Stimulated activated CD4-positive, alpha-beta T cell treated with anti-CD3 and anti-CD28 coated beads, Interleukin-1b, Interleukin-23, amount 100 ng/mL, for 1 hour (primary cell): ENCODE data around the gene NCEH1.
"Not testable (repeated sequence)": the region's sequence is repeated elsewhere in the genome, so short reads cannot be mapped to it uniquely, and the experiment has no call there.

ENCODE experiments used
- DNase-seq, 2 donors: peaks; one replicate each; pipeline ENCODE4 v3.0.0-alpha.2; 2020; ENCODE audit warnings: low read depth in 2 of 2

Gene NCEH1

DNA sequence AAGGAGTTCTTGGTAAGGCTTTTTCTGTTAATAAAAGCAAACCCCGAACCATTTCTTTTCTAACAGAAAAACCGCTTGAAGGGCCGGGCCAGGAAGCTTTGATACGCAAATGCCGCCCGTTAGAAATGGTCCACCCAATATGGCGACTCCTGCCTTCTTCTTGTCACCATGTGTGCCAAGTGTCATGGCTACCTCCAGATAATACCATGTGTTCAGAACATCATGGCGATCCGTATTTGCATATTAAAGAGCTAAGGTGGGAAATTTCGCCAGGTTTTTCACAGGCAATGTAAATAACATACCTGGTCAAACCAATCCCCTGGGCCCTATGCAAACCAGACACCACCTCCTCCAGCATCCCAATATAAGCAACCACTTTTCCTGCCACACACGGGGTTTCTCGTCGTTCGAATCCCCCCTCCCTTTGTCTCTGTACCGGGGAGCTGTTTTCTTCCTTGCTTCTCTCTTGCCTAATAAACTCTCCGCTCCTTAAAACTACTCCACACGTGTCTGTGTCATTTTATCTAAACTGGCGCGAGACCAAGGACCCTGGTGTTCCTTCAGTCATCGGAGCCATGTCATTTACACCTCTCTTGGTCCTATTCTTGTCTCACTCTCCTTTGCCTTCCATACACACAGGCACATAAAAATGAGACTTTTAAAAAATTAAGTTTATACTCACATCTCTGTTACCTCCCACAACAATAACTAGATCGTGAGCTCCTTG is 34.5 kb downstream of the NCEH1 start:
- DNase-seq = no peak

DNA sequence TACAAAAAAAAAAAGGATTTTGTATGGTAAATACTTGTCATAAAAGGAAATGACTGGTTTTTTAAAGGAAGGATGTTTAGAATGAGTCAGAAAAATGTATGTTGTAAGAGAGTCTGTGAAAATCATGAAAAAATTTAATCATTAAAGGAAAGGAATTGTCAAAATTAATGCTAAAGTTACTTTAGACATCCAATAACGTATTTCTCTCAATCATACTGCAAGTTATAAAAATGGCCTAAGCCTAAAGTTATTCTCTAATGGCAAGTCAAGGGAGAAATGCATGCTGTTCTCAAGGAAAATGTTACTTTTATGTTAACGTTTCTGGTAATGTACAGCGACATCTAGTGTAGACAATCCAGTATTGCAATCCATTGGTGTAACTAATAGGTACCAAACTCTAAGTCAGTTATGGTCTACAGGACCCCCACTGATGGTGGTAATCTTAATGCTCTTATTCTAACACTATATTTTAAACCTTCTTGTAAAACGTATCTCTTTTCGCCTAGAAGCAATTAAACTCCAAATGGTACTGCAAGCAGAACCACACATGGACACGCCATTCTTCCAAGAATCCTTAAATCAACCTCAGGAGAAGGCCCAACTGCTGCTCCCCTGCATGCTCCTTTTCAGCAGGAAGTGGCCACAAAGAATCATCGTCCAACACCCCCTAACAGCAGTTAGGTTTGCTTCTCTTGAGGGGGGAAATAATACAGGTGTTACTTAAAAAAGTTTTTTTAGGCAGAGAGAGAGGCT is 35.2 kb downstream of the NCEH1 start:
- no peak for DNase-seq

DNA sequence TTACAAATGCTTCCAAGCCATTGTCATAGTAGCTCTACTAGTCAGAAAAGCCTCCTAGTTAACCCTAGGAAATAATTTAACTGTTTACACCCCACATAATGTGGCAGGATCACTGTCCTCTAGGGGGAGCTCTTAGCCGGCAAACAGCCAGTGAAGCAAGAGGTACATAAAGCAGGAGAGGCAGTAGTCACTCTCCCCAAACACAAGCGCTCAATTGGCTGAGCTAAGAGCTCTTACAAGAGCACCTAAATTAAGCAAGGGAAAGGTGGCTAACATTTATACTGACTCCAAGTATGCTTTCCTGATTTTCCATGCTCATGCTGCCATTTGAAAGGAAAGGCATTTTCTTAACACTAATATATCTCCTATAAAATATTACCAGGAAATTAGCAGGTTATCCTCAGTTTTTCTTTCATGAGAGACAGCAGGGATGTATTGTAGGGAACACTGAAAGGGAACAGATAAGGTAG is 37.6 kb downstream of the NCEH1 start:
- peak in 1 of 2 donors; percentile 14 for DNase-seq

DNA sequence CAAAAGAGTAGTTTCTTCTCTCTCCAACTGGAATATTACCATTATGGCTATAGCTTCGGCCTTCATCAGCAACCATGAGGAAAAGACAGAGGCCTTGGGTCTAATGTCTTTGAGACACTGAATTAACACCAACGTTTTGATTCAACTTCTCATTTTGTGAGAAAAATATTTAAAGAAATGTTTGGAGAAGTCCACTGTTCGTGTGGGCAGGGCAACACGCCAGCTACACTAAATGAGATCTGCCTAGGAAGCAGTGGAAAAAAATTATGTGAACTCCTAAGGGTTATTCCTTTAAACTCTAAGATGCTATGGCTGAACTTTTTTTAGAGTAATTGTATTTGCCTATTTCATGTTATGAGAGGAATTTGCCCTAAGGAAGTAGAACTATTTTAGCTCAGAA is 41.8 kb downstream of the NCEH1 start:
- DNase-seq = no peak

DNA sequence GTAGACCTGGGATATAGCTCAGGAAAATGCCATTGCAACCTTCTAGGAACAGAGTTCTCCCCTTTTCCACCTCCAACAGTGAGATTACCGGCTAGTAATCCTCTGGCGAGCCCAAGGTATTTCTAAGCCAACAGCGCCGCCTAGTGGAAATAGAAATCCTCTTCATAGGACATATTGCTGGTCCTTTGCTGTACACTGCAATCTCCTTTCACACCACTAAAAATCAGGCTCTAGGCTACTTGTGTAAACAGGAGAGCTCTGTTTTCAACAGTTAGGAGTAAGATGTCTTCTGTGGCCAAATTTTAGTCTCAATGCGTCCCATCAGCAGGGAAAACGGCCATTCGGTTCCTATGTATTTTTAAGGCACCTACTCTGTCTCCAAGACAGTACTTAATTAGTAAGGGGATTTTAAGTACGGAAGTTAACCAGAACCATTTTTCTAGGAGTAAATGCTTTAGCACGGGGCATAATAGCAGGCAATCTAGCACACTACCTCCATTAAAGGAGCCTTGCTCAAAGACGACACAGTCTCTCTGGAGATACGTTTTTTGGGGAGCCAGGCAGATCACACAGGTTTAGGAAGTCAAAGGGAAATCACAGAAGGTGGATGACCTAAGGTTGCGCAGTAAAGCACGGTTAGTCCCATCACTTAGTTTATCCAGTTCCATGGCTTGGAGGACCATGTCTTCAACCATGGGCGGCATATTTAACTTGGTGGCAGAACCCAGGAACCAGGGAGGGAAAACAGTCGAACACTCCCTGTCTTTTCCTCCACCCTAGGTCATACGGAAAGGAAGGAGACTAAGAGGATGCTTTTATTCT is 43.8 kb downstream of the NCEH1 start:
- peak; percentile 50 to 61 for DNase-seq

DNA sequence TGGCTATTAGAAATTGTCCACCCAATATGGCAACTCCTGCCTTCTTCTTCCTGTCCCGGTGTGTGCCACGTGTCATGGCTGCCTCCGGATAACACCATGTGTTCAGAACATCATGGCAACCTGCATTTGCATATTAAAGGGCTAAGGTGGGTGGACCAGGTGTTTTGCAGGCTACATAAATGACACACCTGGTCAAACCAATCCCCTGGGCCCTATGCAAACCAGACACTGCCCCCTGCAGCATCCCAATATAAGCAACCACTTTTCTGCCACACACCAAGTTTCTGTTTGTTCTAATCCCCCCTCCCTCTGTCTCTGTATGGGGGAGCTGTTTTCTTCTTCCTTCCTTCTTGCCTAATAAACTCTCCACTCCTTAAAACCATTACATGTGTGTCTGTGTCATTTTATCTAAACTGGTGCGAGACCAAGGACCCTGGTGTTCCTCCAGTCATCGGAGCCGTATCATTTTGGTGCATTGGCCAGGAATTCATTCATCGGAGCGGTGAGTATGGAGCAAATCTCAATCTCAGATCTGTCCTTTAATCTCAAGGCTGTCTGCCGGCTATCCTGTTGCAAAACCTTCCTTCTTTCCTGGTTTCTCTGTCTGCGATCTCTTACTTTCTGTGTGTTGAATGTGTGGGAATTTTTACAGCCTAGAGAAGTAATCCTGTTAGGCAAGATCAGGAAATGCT is 44.5 kb downstream of the NCEH1 start:
- no peak for DNase-seq

DNA sequence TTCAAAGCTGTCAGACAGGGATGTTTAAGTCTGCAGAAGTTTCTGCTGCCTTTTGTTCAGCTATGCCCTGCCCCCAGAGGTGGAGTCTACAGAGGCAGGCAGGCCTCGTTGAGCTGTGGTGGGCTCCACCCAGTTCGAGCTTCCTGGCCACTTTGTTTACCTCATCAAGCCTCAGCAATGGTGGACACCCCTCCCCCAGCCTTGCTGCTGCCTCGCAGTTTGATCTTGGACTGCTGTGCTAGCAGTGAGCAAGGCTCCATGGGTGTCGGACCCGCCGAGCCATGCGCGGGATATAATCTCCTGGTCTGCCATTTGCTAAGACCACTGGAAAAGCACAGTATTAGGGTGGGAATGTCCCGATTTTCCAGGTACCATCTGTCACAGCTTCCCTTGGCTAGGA is 45.4 kb downstream of the NCEH1 start:
- DNase-seq = not testable (repeated sequence)

DNA sequence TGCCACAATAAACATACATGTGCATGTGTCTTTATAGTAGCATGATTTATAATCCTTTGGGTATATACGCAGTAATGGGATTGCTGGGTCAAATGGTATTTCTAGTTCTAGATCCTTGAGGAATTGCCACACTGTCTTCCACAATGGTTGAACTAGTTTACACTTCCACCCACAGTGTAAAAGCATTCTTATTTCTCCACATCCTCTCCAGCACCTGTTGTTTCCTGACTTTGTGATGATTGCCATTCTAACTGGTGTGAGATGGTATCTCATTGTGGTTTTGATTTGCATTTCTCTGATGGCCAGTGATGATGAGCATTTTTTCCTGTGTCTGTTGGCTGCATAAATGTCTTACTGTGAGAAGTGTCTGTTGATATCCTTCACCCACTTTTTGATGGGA is 50.4 kb downstream of the NCEH1 start:
- DNase-seq = not testable (repeated sequence)

DNA sequence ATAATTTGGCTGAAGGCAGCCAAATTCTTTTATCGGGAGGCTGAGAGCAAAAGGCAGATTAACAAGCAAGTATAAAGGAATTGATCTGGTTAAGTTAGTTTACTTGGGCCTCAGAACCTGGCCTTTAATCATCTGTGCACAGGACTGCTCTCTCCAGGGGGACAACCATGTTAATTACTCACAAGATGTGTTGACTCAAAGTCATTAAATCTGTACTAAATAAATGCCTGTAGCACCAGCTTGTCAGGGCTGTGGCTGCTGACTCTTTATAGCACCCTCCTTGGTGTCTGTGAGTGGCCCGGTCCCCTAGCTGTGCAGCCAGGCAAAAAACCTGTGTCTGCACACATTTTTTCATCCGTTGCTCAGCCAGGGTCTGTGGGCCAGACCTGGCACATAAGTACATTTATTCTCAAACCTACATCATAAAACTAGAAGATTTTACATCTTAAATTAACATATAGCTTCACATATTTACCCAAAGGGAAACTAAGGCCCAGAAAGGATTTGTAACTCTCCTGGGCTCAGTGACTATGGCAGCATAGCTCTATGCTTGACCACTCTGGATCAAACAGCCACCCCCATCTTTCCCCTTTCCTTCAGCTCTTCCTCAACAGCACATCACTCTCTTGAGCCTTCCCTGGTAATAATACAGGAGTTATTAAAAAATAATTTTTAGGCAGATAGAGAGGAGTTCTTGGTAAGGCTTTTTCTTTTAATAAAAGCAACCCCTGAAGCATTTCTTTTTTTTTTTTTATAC is 51.4 kb downstream of the NCEH1 start:
- no peak for DNase-seq

DNA sequence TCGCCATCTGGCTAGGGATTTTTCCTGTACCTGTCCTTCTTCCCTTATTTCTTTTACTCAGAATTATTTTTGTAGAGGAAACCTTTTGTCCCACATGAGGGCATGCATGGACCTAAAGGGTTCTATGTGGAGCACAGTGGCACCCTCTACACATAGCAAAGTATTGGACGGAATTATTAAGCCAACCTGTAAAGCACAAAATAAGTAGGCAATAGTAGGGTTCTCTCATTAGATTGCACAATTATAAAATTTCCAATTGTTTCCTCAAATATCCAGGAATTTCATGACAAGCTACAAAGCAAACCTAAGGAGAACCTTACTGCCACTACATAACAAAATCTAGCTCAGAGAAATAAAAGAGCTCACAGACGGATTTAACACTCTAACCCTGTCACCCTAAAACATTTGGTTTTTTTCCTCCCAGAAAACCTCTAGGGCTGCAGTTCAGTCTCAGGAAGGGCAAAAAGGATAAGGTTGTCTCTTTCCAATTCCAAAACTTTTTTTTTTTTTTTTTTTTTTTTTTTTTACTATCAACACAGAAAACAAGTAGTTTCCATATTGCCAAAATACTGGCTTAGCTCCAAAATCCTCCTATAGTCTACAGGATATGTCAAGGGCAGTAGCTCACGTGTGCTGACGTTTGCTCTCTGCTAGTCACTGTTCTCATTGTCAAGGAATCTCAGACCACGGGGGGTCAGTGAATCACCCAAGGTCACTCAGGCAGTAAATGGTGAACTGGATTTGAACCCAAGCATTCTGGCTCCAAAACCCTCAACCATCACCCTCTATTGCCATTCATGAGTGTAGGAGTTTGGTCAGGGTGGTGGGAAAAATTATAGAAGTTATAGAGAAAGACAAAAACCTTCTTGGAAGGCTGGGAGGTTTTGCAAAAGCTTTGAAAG is 52.3 kb downstream of the NCEH1 start:
- DNase-seq = no peak

DNA sequence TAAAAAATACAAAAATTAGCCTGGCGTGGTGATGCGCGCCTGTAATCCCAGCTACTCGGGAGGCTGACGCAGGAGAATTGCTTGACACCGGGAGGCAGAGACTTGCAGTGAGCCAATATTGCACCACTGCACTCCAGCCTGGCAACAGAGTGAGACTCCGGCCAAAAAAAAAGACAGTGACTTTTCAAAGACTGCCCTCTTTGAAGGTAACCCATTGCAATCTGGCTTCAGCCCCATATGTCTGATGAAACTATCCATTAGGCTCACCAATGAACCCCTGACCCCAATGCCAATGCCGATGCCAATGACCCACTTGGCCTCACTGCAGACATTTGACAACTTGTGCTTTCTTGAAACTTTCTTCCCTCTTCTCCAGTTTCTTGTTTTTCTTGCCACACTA is 54.3 kb downstream of the NCEH1 start:
- no peak for DNase-seq

DNA sequence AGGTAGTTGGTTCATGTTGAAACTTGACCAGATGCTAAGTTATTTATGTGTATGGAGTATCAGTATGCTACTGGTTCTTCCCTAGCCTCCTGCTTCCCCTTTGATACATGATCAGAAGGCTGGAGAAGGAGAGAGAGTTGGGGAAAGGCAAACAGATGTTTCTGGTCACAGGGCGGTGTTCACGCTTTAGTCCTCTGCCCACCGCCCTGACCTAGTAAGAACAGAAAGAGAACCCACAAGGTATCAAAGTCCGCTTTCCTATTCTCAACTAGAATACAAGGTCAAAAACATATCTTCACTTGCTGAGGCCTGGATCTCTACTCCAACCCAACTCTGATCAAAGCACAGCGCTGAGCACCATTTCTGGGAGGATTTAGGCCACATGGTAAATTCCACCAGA is 55.5 kb downstream of the NCEH1 start:
- DNase-seq = no peak

DNA sequence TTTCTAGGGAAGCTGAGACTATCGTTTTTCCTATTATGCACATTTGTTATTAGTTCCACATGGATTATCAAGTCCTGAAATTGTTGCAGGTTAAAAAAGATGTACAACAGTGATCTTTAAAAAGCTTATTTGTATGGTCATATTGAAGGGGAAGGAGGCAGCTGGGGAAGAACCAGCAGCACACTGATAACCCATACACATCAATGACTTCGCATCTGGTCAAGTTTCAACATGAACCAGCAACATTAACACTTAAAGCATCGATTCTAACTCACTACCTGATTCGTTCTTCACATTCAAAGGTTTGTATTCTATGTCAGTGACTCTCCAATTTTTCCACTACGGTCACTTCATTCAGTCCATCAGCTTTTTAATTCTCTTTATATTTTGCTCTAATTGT is 56.4 kb downstream of the NCEH1 start:
- no peak for DNase-seq

DNA sequence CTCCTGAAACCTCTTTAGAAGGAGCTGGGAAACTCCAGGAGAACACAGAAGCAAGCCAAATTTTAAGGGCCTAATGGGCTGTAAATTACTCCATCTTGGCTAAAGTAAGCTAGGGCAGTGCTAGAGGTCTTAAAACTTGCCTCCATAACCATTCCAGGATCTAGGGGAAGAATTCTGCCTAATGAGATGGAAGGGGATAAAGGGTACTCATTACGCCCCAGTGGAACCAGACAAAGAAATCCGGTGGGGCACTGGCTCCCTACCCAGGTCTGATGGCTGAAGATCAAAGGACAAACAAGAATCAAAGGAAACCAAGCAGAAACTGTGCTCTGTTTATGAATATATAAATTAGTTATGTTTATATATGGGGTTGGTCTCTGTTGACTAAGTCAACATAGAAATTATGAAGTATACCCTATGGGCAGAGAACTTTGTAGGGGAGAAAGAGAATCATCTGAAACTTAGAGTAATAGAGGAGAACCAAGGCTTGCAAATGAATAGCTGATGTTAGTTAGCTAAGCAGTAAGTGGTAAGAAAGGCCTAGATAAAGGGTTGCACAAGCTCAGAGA is 57.8 kb downstream of the NCEH1 start:
- no peak for DNase-seq

DNA sequence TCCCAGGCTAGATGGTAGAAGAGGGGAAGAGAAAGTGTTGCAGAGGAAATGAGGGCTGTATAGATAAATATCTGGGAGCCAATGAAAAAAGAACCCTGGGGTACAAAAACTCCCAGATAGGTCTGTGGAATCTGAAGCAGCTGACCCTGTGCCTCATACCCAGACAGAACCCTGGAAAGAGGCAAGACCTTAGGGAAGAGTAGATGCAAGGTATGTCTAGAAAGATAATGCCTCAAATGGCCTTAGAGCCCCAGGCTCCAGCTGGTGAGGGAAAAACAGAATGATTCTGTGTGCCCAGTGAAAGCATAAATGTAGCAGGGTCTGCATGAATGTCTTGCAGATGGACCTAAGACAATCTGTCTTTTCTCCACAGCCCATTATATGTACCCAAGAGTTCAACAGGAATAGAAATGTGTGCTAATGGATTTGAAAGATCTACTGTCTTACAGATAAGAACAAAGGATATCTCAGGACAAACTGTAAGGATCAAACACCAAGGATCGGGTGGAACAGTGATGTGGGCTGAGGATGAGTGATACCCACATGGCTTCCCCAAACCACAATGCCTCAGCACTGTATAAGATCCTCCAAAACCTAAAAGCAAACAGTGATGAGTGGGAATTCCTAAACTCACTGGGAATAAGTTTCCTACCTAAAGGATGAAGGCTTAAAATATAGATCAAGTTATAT is 58.8 kb downstream of the NCEH1 start:
- no peak for DNase-seq

DNA sequence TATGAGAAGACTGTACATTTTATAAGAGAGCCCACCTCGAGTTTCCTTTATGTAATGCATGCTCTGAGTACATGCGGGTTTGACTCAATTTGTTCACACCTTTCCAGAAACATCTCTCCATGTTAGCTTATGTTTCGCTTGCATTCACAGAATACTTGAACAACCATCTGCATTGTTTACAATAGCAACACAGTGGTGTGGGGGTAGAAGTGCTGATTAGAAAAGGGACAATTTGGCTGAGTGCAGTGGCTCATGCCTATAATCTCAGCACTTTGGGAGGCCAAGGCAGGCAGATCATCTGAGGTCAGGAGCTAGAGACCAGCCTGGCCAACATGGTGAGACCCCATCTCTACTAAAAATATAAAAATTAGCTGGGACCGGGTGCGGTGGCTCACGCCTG is 60.9 kb downstream of the NCEH1 start:
- DNase-seq = no peak

DNA sequence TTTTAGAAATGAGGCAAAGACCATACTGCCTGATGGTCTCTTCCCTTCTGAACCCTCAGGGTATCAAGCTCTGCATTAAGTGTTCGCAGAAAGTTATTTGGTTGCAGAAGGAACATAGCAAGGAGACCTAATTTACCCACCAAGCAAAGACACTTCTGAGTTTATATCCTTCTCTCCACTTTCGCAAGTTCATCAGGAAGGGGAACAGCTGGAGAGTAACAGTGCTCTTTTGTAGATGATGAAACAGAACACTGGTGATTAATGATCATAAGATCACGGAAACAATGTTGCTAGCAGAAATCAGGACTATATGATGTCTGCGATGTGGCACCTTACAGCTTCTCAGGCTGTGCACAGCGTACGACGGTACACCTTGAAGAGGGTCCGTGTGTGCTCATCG is 62.1 kb downstream of the NCEH1 start:
- no peak for DNase-seq

DNA sequence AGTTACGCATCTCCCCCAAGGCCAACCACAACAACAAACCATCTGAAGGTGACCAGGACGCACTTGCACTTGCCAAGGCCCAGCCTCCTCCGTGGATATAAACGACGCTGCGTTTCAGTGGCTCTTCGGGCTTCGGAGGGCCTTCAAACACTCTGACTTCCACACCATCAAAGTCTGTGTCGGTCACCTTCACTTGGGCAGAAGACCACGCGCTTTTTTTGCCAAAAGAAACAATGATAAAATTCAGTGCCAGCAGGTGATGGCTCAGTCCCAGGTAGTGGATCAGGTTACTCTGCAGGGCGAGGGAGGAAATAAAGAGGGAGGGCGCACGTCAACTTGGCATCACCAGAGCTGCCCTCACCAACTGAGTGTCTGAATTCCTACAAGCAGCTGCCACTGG is 63.0 kb downstream of the NCEH1 start:
- no peak for DNase-seq

DNA sequence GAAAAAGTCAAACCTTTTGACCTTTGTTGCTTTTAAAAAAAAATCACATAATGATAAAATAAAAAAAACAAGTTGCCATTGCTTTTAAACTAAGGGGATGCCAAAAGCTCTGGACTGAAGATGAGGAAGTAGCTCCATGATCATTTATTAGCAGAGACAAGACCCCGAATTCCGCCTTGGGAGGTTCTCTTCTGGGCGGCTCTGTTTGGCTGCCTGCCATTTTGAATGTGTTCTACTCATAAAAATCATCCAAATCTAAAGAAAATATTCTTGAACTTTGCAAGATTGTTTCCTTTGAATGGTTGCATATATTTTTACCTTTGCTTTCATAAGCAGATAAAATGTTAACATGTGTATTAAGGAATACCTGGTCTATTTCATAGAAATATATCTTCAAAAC is 63.8 kb downstream of the NCEH1 start:
- no peak for DNase-seq
